Measurements from ENCODE around the gene CGB5. TPM values are rescaled to one million over a fixed set of nuclear protein-coding genes. Genes with fewer than 3 reads are reported as not detected.
A peak's percentile ranks its signal among the peaks of the same experiment; 100 is the strongest.
"Not testable (repeated sequence)": the region's sequence is repeated elsewhere in the genome, so short reads cannot be mapped to it uniquely, and the experiment has no call there.

The CGB5 gene
- total RNA-seq, 1 donor from 2014 or later = not detected

DNA sequence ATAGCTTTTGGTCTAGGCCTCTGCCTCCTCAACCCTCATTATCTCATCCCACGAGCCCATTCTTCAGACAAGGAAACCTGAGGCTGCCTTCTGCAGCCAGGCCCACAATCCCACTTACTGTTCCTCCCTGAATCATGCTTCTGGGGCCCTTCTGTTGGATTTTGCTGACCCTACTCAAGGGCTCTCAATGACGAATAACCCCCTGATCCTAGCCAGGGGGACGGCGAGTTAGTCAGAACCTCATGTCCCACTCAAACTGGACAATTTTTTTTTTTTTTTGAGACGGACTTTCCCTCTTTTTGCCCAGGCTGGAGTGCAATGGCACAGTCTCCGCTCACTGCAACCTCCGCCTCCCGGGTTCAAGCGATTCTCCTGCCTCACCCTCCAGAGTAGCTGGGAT lies 21.5 kb upstream of the CGB5 start:
- no peaks in the 10 kb centered on the region for H3K36me3 Mint-ChIP-seq (ENCODE audit: insufficient read depth)
- H3K4me3 Mint-ChIP-seq (ENCODE audit: low read depth) = no peak overlapping the region
- no peak for TF ChIP-seq CTCF (IDR thresholded peaks at IDR 0.05; ENCODE audit: unreplicated experiment)
- peaks cover 3% of the 10 kb centered on the region for H3K4me1 Mint-ChIP-seq (ENCODE audit: low read depth)
- H3K27me3 Mint-ChIP-seq = peaks cover 48% of the 10 kb centered on the region
- H3K27ac Mint-ChIP-seq = no peak overlapping the region
- H3K9me3 Mint-ChIP-seq (ENCODE audit: low read depth) = no peaks in the 10 kb centered on the region
- no peak for DNase-seq (ENCODE audit: low spot score, unreplicated experiment)

DNA sequence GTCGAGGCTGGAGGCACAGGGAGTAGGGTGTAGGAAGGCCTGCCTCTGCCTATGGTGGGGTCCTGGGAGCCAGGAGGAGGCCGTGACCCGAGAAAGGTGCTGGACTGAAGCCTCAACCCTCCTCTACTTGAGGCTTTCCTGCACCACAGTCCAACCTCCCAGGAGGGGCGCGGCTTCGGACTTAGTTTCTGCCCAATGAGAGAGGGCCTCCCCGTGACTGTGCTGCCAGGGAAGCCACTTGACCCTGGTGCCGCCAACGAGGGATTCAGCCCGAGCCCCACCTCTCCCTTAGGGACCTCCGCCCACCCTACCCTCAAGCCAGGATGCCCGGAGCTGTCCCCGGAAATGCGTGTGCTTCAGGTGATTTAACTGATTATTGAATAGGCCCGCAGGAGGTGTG lies 19.4 kb upstream of the CGB5 start, which contains the start of gene CGB3:
Gene CGB3, minus strand, starts transcription at position 101 of the 400 bp plus-strand sequence. CDS start 362 bp downstream, outside the sequence.
- not testable (repeated sequence) for H3K27ac Mint-ChIP-seq; DNase-seq (ENCODE audit: low spot score, unreplicated experiment); H3K4me1 Mint-ChIP-seq (ENCODE audit: low read depth); H3K36me3 Mint-ChIP-seq (ENCODE audit: insufficient read depth); H3K4me3 Mint-ChIP-seq (ENCODE audit: low read depth); H3K9me3 Mint-ChIP-seq (ENCODE audit: low read depth)
- H3K27me3 Mint-ChIP-seq = peaks cover 35% of the 10 kb centered on the region

DNA sequence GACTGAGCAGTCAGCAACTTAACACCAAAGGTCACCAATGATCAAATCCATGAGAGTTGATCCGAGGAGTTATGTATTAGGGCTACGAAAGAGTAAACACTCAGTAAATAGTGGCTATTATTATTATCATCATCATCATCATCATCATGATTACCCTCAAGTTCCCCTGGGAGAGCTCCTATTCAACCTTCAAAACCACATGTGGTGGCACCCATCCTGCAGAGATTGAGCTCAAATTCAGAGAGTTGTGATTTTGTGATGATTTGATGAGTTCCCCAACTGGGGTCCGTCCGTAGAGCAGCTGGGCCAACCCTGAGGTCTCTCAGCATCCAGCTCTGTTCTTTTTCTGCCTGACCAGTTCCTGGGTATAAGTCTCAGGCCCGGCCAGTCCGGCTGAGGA lies 18.6 kb upstream of the CGB5 start:
- H3K4me3 Mint-ChIP-seq (ENCODE audit: low read depth); DNase-seq (ENCODE audit: low spot score, unreplicated experiment); H3K4me1 Mint-ChIP-seq (ENCODE audit: low read depth); H3K36me3 Mint-ChIP-seq (ENCODE audit: insufficient read depth); H3K9me3 Mint-ChIP-seq (ENCODE audit: low read depth); H3K27ac Mint-ChIP-seq: not testable (repeated sequence)
- H3K27me3 Mint-ChIP-seq = peaks cover 33% of the 10 kb centered on the region

- not testable (repeated sequence) for H3K36me3 Mint-ChIP-seq (ENCODE audit: insufficient read depth); H3K27ac Mint-ChIP-seq; H3K4me3 Mint-ChIP-seq (ENCODE audit: low read depth); DNase-seq (ENCODE audit: low spot score, unreplicated experiment); H3K4me1 Mint-ChIP-seq (ENCODE audit: low read depth); H3K9me3 Mint-ChIP-seq (ENCODE audit: low read depth)
- peaks cover 31% of the 10 kb centered on the region for H3K27me3 Mint-ChIP-seq
Measured at GRCh38 chr19:49025599-49025998, 18.0 kb upstream of the CGB5 start.

DNA sequence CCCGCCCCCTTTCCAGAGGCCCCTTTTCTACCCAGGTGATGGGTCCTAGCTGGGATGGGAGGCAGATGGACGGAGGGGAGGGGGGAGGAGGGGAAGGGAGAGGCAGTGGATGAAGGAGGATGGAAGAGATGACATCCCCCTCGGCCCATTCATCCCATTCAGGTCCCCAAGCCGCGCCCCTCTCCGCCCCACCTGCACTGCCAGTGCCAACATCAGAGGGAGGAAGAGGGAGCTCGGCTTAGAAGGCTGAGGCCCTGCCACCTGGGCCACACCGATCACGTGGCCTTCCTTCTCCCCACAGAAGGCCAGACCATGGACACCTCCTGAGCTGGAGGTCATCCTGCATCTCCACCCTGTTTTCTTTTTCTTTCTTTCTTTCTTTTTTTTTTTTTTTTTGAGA lies 15.0 kb upstream of the CGB5 start:
- not testable (repeated sequence) for H3K27ac Mint-ChIP-seq; H3K36me3 Mint-ChIP-seq (ENCODE audit: insufficient read depth); H3K9me3 Mint-ChIP-seq (ENCODE audit: low read depth); DNase-seq (ENCODE audit: low spot score, unreplicated experiment); H3K4me3 Mint-ChIP-seq (ENCODE audit: low read depth); H3K4me1 Mint-ChIP-seq (ENCODE audit: low read depth)
- H3K27me3 Mint-ChIP-seq = peaks cover 23% of the 10 kb centered on the region

GRCh38 chr19:49029749-49030148 lies 13.9 kb upstream of the CGB5 start:
- H3K9me3 Mint-ChIP-seq (ENCODE audit: low read depth); H3K4me3 Mint-ChIP-seq (ENCODE audit: low read depth); DNase-seq (ENCODE audit: low spot score, unreplicated experiment); H3K4me1 Mint-ChIP-seq (ENCODE audit: low read depth); H3K27ac Mint-ChIP-seq; H3K36me3 Mint-ChIP-seq (ENCODE audit: insufficient read depth): not testable (repeated sequence)
- H3K27me3 Mint-ChIP-seq = peaks cover 23% of the 10 kb centered on the region

GRCh38 chr19:49030323-49030722 lies 13.3 kb upstream of the CGB5 start:
- H3K27ac Mint-ChIP-seq; H3K9me3 Mint-ChIP-seq (ENCODE audit: low read depth): not testable (repeated sequence)

DNA sequence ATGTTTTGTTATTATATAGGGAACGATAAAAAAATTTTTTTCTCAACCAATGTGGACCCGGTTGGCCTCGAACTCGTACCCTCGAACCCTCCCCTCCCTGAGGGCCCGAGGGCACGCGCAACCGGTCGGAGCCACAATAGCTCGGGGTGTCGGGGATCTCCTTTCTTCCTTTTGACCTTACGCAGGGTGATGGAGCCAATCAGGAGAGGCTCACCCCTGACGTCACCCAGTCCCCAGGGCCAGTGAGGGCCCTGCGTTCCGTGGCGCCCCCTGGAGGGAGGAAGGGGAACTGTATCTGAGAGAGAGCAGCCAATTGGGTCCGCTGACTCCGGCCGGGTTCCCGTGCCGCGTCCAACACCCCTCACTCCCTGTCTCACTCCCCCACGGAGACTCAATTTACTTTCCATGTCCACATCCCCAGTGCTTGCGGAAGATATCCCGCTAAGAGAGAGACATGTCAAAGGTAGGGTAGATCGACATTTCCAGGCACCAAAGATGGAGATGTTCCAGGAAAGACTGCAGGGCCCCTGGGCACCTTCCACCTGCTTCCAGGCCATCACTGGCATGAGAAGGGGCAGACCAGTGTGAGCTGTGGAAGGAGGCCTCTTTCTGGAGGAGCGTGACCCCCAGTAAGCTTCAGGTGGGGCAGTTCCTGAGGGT lies 11.9 kb upstream of the CGB5 start, which contains the start of gene CGB2:
Gene CGB2, plus strand, starts transcription at position 249 of the 660 bp plus-strand sequence. Its CDS starts 206 bp downstream, at position 455.
- TF ChIP-seq CTCF (IDR thresholded peaks at IDR 0.05; ENCODE audit: unreplicated experiment) = peak; percentile 40
- peaks cover 23% of the 10 kb centered on the region for H3K27me3 Mint-ChIP-seq
- DNase-seq (ENCODE audit: low spot score, unreplicated experiment); H3K4me1 Mint-ChIP-seq (ENCODE audit: low read depth); H3K4me3 Mint-ChIP-seq (ENCODE audit: low read depth); H3K27ac Mint-ChIP-seq; H3K9me3 Mint-ChIP-seq (ENCODE audit: low read depth); H3K36me3 Mint-ChIP-seq (ENCODE audit: insufficient read depth): not testable (repeated sequence)

More at GRCh38 chr19:49030323-49030722, 13.3 kb upstream of the CGB5 start:
- H3K27me3 Mint-ChIP-seq = peaks cover 19% of the 10 kb centered on the region
- not testable (repeated sequence) for H3K4me3 Mint-ChIP-seq (ENCODE audit: low read depth); H3K4me1 Mint-ChIP-seq (ENCODE audit: low read depth); H3K36me3 Mint-ChIP-seq (ENCODE audit: insufficient read depth); DNase-seq (ENCODE audit: low spot score, unreplicated experiment)
